Ishikawa (cell line): ENCODE results near the gene SHMT2.

ENCODE experiments used
- CEBPB ChIP-seq: IDR thresholded peaks from 2 replicates; pipeline ENCODE4 v1.6.1; 2012
- CREB1 ChIP-seq: IDR thresholded peaks from 2 replicates; pipeline ENCODE4 v1.6.1; 2012; ENCODE audit warnings: low read depth
- EGR1 ChIP-seq: IDR thresholded peaks from 2 replicates; pipeline ENCODE4 v1.6.1; 2012
- EP300 ChIP-seq: IDR thresholded peaks from 2 replicates; pipeline ENCODE4 v1.6.1; 2012; ENCODE audit warnings: borderline replicate concordance
- FOXM1 ChIP-seq: IDR thresholded peaks from 2 replicates; pipeline ENCODE4 v1.6.1; 2012; ENCODE audit warnings: low read depth, borderline replicate concordance
- MAX ChIP-seq: IDR thresholded peaks from 2 replicates; pipeline ENCODE4 v1.6.1; 2012
- NFIC ChIP-seq: IDR thresholded peaks from 2 replicates; pipeline ENCODE4 v1.6.1; 2012
- RAD21 ChIP-seq: IDR thresholded peaks from 2 replicates; pipeline ENCODE4 v1.6.1; 2012; ENCODE audit warnings: low read depth
- TAF1 ChIP-seq: IDR thresholded peaks from 2 replicates; pipeline ENCODE4 v1.6.1; 2012; ENCODE audit warnings: low read depth, mild to moderate bottlenecking
- TCF12 ChIP-seq: IDR thresholded peaks from 2 replicates; pipeline ENCODE4 v1.6.1; 2012; ENCODE audit warnings: low read depth
- TEAD4 ChIP-seq: IDR thresholded peaks from 2 replicates; pipeline ENCODE4 v1.6.1; 2012
- USF1 ChIP-seq: IDR thresholded peaks from 2 replicates; pipeline ENCODE4 v1.6.1; 2012
- YY1 ChIP-seq: IDR thresholded peaks from 2 replicates; pipeline ENCODE4 v1.6.1; 2012; ENCODE audit warnings: low read depth
- ZBTB7A ChIP-seq: IDR thresholded peaks from 2 replicates; pipeline ENCODE4 v1.6.1; 2012; ENCODE audit warnings: low read depth
- TF ChIP-seq, protein P1 (sequence below): IDR thresholded peaks from 2 replicates; pipeline ENCODE4 v1.6.1; 2012; ENCODE audit warnings: low read depth, mild to moderate bottlenecking

The SHMT2 gene

GRCh38 chr12:57201219-57201618 is 28.3 kb upstream of the SHMT2 start:
- no peak for TF ChIP-seq MAX
- no peak for TF ChIP-seq NFIC
- TF ChIP-seq, protein P1, sequence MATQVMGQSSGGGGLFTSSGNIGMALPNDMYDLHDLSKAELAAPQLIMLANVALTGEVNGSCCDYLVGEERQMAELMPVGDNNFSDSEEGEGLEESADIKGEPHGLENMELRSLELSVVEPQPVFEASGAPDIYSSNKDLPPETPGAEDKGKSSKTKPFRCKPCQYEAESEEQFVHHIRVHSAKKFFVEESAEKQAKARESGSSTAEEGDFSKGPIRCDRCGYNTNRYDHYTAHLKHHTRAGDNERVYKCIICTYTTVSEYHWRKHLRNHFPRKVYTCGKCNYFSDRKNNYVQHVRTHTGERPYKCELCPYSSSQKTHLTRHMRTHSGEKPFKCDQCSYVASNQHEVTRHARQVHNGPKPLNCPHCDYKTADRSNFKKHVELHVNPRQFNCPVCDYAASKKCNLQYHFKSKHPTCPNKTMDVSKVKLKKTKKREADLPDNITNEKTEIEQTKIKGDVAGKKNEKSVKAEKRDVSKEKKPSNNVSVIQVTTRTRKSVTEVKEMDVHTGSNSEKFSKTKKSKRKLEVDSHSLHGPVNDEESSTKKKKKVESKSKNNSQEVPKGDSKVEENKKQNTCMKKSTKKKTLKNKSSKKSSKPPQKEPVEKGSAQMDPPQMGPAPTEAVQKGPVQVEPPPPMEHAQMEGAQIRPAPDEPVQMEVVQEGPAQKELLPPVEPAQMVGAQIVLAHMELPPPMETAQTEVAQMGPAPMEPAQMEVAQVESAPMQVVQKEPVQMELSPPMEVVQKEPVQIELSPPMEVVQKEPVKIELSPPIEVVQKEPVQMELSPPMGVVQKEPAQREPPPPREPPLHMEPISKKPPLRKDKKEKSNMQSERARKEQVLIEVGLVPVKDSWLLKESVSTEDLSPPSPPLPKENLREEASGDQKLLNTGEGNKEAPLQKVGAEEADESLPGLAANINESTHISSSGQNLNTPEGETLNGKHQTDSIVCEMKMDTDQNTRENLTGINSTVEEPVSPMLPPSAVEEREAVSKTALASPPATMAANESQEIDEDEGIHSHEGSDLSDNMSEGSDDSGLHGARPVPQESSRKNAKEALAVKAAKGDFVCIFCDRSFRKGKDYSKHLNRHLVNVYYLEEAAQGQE, result peak; percentile 54; the same call in 1 of the 2 replicates

GRCh38 chr12:57201631-57202030 is 27.9 kb upstream of the SHMT2 start:
- no peak for TF ChIP-seq TEAD4
- TF ChIP-seq, protein P1, result no peak
- no peak for TF ChIP-seq NFIC
- no peak for TF ChIP-seq CEBPB
- TF ChIP-seq RAD21, result no peak
- no peak for TF ChIP-seq EGR1

DNA sequence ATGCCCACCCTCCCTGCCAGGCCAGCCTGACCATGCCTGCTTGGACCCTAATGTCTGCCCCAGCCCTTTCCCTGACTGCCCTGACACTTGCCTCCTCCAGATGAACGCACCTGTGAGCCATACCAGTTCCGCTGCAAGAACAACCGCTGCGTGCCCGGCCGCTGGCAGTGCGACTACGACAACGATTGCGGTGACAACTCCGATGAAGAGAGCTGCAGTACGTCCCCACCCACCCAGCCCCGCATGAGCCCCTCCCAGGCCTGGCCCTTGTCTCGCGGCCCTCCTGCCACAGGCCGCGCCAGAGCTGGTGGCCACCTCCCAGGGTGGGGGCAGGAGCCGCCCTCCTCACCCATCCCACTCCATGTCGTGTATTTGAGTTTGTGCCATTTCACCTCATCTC is 27.2 kb upstream of the SHMT2 start:
- TF ChIP-seq MAX (no peak), TAF1 (no peak), YY1 (no peak), FOXM1 (no peak), EP300 (no peak)

DNA sequence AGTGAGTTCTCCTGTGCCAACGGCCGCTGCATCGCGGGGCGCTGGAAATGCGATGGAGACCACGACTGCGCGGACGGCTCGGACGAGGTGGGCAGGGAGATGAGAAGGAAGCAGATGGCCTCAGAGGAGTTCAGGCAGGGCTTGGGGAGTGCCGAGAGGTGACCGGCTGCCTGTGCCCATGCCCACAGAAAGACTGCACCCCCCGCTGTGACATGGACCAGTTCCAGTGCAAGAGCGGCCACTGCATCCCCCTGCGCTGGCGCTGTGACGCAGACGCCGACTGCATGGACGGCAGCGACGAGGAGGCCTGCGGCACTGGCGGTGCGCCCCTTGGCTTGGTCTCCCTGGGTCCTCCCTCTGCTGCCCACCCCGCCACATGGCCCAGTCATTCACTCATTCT is 26.3 kb upstream of the SHMT2 start:
- TF ChIP-seq RAD21, result no peak

DNA sequence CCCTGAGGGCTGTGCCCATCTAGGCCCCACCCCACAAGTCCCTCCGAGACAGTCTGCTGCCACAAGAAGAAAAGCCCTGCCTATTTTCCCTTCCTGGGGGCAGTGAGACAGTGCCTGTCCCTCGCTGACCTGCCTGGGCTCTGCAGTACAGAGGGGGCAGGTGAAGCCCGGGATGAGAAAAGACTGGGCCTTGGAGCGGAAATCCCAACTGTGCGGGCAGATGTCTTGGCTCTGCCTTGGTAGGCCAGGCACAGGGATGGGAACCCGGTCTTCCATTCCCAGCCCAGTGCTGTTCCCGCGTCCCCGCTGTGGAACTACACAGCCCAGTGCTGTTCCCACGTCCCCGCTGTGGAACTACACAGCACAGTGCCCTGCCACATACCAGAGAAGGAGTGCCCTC is 25.7 kb upstream of the SHMT2 start:
- no peak for TF ChIP-seq CREB1
- TF ChIP-seq MAX, result no peak
- TF ChIP-seq YY1, result no peak
- TF ChIP-seq EGR1, result no peak
- no peak for TF ChIP-seq ZBTB7A
- no peak for TF ChIP-seq NFIC
- TF ChIP-seq USF1, result no peak
- no peak for TF ChIP-seq TEAD4
- TF ChIP-seq FOXM1, result no peak

DNA sequence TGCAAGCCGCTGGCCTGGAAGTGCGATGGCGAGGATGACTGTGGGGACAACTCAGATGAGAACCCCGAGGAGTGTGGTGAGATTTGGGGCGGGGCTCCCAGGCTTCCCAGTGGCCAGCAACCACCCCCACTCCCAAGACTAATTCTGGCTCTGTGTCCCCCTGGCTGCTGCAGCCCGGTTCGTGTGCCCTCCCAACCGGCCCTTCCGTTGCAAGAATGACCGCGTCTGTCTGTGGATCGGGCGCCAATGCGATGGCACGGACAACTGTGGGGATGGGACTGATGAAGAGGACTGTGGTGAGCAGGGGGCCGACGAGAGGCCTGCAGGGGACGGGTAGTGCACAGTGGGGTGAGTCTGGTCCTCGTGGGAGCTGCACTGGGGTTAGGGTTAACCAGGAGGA is 25.1 kb upstream of the SHMT2 start:
- TF ChIP-seq FOXM1 (no peak), USF1 (no peak), CREB1 (no peak), YY1 (no peak), CEBPB (no peak), TEAD4 (no peak), RAD21 (no peak), TAF1 (no peak), NFIC (no peak), ZBTB7A (no peak), EGR1 (no peak), TCF12 (no peak), MAX (no peak), EP300 (no peak)
- TF ChIP-seq, protein P1, result no peak
